Measurements from ENCODE around the gene EHMT1. TPM values are rescaled to one million over a fixed set of nuclear protein-coding genes. Genes with fewer than 3 reads are reported as not detected.

EHMT1 gene
- total RNA-seq, 1 donor from 2014 or later = 40.8 TPM

DNA sequence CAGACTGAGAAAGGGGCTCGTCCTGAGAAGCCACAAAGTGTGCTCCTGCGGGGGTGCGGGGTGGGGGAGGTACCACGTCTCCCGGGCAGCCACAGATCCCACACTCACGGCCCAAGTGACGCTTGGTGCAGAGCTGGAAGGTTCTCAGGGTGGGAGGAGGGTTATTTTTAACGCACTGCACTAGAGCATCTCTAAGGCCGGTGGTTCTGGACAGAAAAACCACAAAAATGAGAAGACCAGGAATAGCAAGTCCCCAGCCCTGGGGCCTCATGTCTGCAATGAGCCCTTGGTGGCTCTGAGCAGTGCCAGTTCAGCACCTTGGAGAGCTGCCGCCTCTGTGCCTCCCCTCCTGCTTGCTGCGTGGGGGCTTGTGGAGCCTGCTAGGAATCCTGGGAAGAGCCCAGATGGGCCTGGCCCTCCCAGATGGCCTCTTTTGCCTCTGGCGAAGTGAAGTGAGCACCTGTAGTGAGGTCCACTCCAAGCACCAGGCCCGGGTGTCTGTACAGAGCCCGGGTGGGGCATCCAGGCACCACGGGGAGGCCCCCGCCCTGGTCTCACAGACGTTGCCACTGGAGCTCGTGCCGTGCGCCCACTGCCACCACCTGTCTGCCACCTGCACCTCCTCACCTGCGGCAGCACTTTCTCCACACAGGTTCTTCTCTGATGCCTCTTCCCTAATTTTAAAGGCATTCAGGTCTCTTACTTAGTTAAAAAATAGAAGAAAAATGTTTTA lies 209.9 kb downstream of the EHMT1 start:
- TF ChIP-seq, protein P1, sequence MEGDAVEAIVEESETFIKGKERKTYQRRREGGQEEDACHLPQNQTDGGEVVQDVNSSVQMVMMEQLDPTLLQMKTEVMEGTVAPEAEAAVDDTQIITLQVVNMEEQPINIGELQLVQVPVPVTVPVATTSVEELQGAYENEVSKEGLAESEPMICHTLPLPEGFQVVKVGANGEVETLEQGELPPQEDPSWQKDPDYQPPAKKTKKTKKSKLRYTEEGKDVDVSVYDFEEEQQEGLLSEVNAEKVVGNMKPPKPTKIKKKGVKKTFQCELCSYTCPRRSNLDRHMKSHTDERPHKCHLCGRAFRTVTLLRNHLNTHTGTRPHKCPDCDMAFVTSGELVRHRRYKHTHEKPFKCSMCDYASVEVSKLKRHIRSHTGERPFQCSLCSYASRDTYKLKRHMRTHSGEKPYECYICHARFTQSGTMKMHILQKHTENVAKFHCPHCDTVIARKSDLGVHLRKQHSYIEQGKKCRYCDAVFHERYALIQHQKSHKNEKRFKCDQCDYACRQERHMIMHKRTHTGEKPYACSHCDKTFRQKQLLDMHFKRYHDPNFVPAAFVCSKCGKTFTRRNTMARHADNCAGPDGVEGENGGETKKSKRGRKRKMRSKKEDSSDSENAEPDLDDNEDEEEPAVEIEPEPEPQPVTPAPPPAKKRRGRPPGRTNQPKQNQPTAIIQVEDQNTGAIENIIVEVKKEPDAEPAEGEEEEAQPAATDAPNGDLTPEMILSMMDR (conservative IDR thresholded peaks at IDR 0.05; ENCODE audit: low read depth, low read length) = no peak
- no peak for DNase-seq (ENCODE audit: low read depth)
- no peak overlapping the region for H3K4me3 ChIP-seq (ENCODE audit: low read depth, low read length)

DNA sequence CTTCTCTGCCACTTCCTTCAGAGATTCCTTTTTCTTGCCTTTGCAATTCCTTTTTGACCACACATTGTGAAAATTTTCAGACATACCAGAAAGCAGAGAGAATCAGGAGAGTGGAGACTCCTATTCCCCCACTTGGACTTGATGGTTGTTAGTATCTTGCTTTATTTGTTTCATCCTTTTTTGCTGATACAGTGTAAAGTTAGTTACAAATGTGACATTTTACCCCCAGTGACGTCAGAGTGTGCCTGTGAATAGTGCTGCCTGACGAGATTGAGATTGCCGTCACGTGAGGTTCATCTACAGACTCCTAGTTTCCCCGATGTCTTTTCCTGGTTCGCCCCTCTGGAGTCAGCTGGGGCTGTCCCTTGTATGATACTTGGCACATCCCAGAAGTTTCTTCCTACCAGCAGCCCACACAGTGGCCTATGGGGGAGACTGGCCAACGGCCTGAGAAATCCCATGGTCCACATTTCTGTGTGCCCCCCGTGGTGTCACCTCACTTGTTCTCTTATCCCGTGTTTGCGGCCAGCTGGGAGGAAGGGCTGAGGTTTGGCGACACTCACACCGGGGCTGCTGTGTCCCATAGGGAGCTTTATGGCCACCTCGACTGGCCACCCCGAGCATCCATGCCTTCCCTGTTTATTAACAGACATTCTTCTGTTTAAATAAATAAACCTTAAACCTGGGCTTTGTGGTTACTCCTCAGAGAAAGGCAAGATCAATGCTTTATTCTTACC lies 210.6 kb downstream of the EHMT1 start:
- no peak for DNase-seq (ENCODE audit: low read depth)
- TF ChIP-seq, protein P1 (conservative IDR thresholded peaks at IDR 0.05; ENCODE audit: low read depth, low read length) = no peak
- no peak overlapping the region for H3K4me3 ChIP-seq (ENCODE audit: low read depth, low read length)

DNA sequence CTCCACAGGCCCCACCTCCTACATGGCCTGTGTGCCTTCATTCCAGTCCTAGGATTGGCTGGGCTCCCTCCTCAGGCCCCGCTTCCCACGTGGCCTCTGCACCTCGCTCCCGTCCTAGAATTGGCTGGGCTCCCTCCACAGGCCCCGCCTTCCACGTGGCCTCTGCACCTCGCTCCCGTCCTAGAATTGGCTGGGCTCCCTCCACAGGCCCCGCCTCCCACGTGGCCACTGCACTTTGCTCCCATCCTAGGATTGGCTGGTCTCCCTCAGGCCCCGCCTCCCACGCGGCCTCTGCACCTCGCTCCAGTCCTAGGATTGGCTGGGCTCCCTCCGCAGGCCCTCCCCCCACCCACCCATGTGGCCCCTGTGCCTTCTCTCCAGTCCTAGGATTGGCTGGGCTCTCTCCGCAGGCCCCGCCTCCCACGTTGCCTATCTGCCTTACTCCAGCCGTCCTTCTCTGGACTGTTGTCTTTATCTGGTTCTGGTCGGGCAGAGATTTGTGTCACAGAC lies 213.4 kb downstream of the EHMT1 start:
- TF ChIP-seq, protein P1 (conservative IDR thresholded peaks at IDR 0.05; ENCODE audit: low read depth, low read length) = no peak
- no peak for DNase-seq (ENCODE audit: low read depth)
- H3K4me3 ChIP-seq (ENCODE audit: low read depth, low read length) = no peak overlapping the region

DNA sequence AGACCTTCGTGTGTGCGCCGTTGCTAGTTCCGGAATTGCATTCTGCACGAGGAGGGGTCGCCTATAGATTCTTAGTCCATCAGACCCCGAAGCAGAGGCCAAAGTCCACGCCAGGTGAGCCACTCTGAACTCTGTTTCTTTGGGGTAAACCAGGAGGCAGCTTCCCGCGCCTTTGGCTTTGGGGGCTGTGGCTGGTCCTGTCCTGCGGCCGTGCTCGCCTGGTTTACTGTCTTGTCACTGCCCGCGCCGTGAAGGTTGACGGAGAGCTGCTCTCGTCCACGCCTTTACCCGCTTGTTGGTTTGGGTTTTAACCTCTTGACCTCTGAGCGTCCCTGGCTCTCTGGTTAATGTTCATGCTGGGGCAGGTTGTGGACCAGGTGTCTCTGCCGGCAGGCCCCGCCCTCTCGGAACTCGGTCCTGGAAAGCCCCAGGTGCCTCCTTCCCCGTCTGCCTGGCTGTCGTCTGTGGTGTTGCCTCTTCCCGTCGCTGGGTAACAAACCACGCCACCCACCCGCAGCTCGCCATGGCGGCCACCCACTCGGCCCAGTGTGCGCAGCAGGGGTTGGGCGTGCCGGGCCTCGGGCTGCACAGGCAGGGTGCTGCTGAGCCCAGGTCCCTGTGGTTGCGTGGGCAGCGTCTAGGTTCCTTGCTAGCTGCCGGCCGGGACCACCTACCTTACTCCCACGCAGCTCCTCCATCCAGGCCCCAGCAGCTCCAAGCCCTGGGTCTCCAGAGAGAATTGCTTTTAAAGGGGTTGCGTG lies 214.2 kb downstream of the EHMT1 start:
- no peak overlapping the region for H3K4me3 ChIP-seq (ENCODE audit: low read depth, low read length)
- TF ChIP-seq, protein P1 (conservative IDR thresholded peaks at IDR 0.05; ENCODE audit: low read depth, low read length) = no peak

DNA sequence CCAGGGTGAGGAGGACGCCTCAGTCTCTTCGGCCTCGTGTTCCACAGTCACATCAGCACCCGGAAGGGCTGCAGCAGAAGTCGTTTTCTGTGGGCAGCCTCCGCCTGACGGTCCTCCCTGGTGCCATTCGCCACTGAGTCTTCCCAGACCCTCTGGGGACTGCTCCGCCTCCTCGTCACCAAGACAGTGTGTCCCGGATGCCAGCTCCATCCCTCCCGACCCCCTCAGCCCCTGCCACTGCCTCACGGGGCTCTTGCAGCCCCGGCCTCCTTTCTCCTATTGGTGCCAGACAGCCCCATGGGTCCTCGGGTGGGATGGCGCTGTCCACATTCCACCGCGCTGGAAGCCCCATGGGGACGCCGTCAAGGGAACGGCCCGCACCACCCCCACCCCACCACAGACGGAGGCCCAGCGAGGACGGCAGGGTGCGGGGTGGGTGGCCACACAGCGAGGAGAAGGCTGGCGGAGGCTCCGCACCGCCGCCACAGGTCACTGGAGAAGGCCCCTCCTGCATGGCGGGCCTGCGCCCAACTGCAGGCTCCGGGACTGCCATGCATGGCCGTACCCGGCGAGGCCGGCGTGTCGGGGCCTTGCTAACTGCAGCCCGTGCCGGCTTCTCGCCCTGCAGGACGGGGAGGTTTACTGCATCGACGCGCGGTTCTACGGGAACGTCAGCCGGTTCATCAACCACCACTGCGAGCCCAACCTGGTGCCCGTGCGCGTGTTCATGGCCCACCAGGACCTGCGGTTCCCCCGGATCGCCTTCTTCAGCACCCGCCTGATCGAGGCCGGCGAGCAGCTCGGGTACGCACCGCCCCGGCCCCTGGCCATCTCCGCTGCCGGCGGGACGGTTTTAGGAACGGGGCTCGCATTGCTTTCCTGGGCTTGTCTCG lies 215.2 kb downstream of the EHMT1 start:
- no peak overlapping the region for H3K4me3 ChIP-seq (ENCODE audit: low read depth, low read length)
- TF ChIP-seq, protein P1 (conservative IDR thresholded peaks at IDR 0.05; ENCODE audit: low read depth, low read length) = no peak
- no peak for DNase-seq (ENCODE audit: low read depth)

More for the DNA sequence above, 214.2 kb downstream of the EHMT1 start:
- no peak for DNase-seq (ENCODE audit: low read depth)

Data from epithelial cell of proximal tubule (primary cell).